Small intestine (tissue), 7 donors: Measurements from ENCODE around the gene IGSF21. TPM values are rescaled to one million over a fixed set of nuclear protein-coding genes. Genes with fewer than 3 reads are reported as not detected.

ENCODE experiments used
- DNase-seq, 2 donors: peaks; one replicate each; pipeline versions ENCODE4 v3.0.0 to v3.0.0-alpha.2; 2013
- FAIRE-seq: peaks from 2 replicates; lab custom pipeline; 2012; peaks lifted over from hg19 to GRCh38; lab: Jason Lieb, UNC
- H3K27ac ChIP-seq, 3 donors: one replicate each; pipeline ENCODE4 v1.5.1; 2013; ENCODE audit warnings: low read length in 2 of 3, mild to moderate bottlenecking in 2 of 3, control low read depth in 1 of 3, inconsistent platforms in 1 of 3, low read depth in 1 of 3, moderate library complexity in 1 of 3
- H3K27me3 ChIP-seq, 3 donors: one replicate each; pipeline ENCODE4 v1.6.1; 2013; ENCODE audit warnings: low read length in 3 of 3, inconsistent platforms in 1 of 3; ENCODE audit not compliant: control insufficient read depth in 3 of 3, insufficient read depth in 3 of 3
- H3K36me3 ChIP-seq, 3 donors: one replicate each; pipeline ENCODE4 v1.6.1; 2013; ENCODE audit warnings: low read length in 3 of 3, inconsistent platforms in 1 of 3, low read depth in 1 of 3, mild to moderate bottlenecking in 1 of 3, moderate library complexity in 1 of 3; ENCODE audit not compliant: control insufficient read depth in 3 of 3, insufficient read depth in 2 of 3
- H3K4me1 ChIP-seq, 3 donors: one replicate each; pipeline ENCODE4 v1.6.1; 2013; ENCODE audit warnings: low read length in 2 of 3, inconsistent platforms in 1 of 3, low read depth in 1 of 3, mild to moderate bottlenecking in 1 of 3, moderate library complexity in 1 of 3; ENCODE audit not compliant: control insufficient read depth in 3 of 3, insufficient read depth in 2 of 3
- H3K4me3 ChIP-seq, 3 donors: one replicate each; pipeline ENCODE4 v1.5.1; 2013; ENCODE audit warnings: low read length in 3 of 3, control low read depth in 1 of 3, inconsistent platforms in 1 of 3, low read depth in 1 of 3, mild to moderate bottlenecking in 1 of 3, moderate library complexity in 1 of 3
- H3K9me3 ChIP-seq, 2 donors: one replicate each; pipeline ENCODE4 v1.6.1; 2013; ENCODE audit warnings: low read depth in 1 of 2, low read length in 1 of 2; ENCODE audit not compliant: control insufficient read depth in 2 of 2, insufficient read depth in 1 of 2
- WGBS, 3 donors: extraction: QIAGEN DNeasy Blood & Tissue Kit; methylation state at CpG; one replicate each; pipeline ENCODE4 v1.1.7; 2013; 5-methylcytosine and 5-hydroxymethylcytosine counted together
- polyA plus RNA-seq, 4 donors: library from polyadenylated mRNA; stranded (reverse) in 3 of 4; unstranded in 1 of 4; fragments of 200-250 nt in 3 of 4; fragments of 120-200 nt in 1 of 4; gene quantifications; one replicate each; pipeline versions ENCODE4 v1.2.1 to v1.2.3, GENCODE V29; 2013
- donor health status: healthy with polysubstance abuse.
- donor health status: control.
- donor health status: control.
- donor health status: Bipolar disorder and iron deficiency.
- donor health status: healthy.

Gene IGSF21
- polyA plus RNA-seq, 4 donors, result 0.18 to 0.38 TPM; not detected in 2

DNA sequence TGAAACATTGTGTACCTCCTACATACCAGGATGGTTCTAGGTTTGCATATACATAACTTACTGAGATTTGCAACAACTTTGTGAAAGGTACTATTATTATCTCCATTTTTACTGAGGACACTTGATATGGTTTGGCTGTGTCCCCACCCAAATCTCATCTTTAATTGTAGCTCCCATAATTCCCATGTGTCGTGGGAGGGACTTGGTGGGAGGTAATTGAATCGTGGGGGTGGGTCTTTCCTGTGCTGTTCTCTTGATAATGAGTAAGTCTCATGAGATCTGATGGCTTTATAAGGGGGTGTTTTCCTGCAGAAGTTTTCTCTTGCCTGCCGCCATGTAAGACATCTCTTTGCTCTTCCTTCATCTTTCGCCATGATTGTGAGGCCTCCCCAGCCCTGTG is 40.1 kb downstream of the IGSF21 start:
- DNase-seq (no peak), FAIRE-seq (no peak)
- Histone ChIP-seq H3K36me3 (no peaks in the 10 kb centered on the region), H3K9me3 (no peaks in the 10 kb centered on the region), H3K27me3 (no peaks in the 10 kb centered on the region), H3K4me3 (no peak overlapping the region), H3K27ac (no peak overlapping the region), H3K4me1 (no peaks in the 10 kb centered on the region)
- 73 to 83% (median 76%) methylated on average over 4 of the region's 4 CpGs for WGBS, 3 donors

DNA sequence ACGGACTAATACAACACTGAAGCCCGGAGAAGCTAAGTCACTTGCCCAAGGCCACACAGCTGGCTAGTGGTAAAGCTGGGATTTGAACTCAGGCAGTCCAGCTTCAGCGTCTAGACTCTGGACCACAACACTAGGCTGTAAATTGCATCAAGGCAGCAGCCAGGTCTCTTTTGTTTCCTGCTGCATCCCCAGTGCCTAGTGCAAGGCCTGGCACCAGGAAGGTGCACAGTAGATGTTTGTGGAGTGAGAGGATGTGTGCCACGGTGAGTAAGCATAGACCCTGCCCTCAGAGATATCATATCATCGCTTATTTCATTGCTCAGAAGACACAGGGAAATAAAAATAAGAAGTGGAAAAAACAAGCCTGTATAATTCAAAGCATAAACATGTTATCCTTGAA is 40.9 kb downstream of the IGSF21 start:
- H3K36me3 ChIP-seq, result no peaks in the 10 kb centered on the region
- FAIRE-seq (no peak), DNase-seq (no peak)
- 54 to 74% (median 58%) methylated on average over 5 of the region's 5 CpGs for WGBS, 3 donors
- no peak overlapping the region for H3K4me3 ChIP-seq
- no peak overlapping the region for H3K27ac ChIP-seq
- H3K27me3 ChIP-seq, result no peaks in the 10 kb centered on the region
- H3K4me1 ChIP-seq, result no peaks in the 10 kb centered on the region
- no peaks in the 10 kb centered on the region for H3K9me3 ChIP-seq

GRCh38 chr1:18149027-18149641 is 41.5 kb downstream of the IGSF21 start:
- Histone ChIP-seq H3K9me3 (no peaks in the 10 kb centered on the region), H3K27ac (no peak overlapping the region), H3K4me3 (no peak overlapping the region), H3K36me3 (no peaks in the 10 kb centered on the region), H3K27me3 (no peaks in the 10 kb centered on the region), H3K4me1 (no peaks in the 10 kb centered on the region)
- FAIRE-seq (no peak), DNase-seq (no peak)
- WGBS, 3 donors, result 49 to 62% (median 61%) methylated on average over 19 of the region's 19 CpGs

GRCh38 chr1:18151436-18152122 is 44.0 kb downstream of the IGSF21 start:
- H3K27ac ChIP-seq, result no peak overlapping the region
- no peaks in the 10 kb centered on the region for H3K4me1 ChIP-seq
- no peak overlapping the region for H3K4me3 ChIP-seq
- DNase-seq (no peak), FAIRE-seq (no peak)
- H3K9me3 ChIP-seq, result no peaks in the 10 kb centered on the region
- no peaks in the 10 kb centered on the region for H3K27me3 ChIP-seq
- WGBS, 3 donors, result 60 to 62% (median 62%) methylated on average over 8 of the region's 8 CpGs
- no peaks in the 10 kb centered on the region for H3K36me3 ChIP-seq

DNA sequence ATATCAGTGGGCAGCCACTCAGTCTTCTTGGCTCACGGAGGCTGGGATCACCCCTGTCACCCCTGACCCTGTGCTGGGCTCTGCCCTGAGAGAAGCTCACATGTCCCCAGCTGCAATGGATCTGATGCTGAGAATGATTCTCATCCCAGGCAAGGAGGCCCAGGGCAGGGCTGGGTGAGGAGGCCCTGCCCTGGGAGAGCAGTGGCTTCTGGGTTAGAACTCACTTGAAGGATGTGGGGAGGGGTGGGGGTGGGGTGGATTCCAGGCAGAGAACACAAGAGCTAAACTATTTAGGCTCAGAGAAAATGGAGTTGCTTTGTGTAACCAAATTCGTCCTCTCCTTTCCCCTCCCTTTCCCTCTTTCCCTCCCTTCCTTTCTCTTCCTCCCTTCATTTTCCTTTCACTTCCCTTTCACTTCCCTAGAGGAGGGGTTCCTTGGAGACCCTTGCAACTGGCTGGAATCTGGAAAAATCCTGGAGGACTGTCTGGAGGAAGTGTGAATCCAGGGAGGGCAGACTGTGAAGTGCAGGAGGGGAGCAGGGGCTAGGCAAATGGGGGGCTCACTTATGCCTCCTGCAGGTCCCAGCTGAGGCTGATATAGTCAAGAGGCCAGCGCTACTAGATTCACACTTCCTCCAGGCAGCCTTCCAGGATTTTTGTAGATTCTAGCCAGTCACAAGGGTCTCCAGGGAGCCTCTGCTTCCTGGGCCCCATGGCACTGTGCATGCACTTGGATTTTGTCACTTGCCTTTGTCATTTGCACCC is 47.0 kb downstream of the IGSF21 start:
- no peaks in the 10 kb centered on the region for H3K9me3 ChIP-seq
- WGBS, 3 donors, result 36 to 64% (median 53%) methylated on average over 3 of the region's 3 CpGs
- H3K27me3 ChIP-seq, result no peaks in the 10 kb centered on the region
- no peaks in the 10 kb centered on the region for H3K4me1 ChIP-seq
- no peak for DNase-seq
- no peaks in the 10 kb centered on the region for H3K36me3 ChIP-seq
- no peak for FAIRE-seq
- H3K4me3 ChIP-seq, result no peak overlapping the region
- no peak overlapping the region for H3K27ac ChIP-seq

DNA sequence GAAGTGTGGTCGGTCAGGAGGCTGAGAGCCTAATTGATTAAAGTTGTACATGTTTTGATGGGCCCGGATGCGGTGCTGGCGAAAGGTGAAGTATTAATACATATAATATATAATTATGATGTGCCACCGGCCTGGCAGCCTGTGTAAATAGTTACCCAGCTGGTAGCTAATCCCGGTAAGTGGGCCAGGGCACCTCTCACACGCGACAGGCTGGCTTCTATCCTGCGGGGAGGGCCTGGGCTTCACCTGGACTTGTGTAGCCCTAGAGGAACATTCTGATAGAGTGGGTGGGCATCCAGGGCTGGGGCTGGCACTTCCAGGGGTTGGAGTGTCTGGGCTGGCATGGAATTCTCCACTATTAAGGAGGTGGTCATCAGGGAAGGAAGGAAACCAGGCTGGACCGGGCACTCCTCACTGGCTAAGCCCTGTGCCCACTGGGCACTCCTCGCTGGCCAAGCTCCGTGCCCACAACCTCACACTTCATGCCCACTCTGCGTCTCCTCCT is 48.3 kb downstream of the IGSF21 start:
- Histone ChIP-seq H3K4me3 (no peak overlapping the region), H3K36me3 (no peaks in the 10 kb centered on the region), H3K27ac (no peak overlapping the region), H3K9me3 (no peaks in the 10 kb centered on the region), H3K4me1 (no peaks in the 10 kb centered on the region), H3K27me3 (no peaks in the 10 kb centered on the region)
- FAIRE-seq (no peak), DNase-seq (no peak)
- 74 to 85% (median 78%) methylated on average over 12 to 13 of the region's 13 CpGs for WGBS, 3 donors

DNA sequence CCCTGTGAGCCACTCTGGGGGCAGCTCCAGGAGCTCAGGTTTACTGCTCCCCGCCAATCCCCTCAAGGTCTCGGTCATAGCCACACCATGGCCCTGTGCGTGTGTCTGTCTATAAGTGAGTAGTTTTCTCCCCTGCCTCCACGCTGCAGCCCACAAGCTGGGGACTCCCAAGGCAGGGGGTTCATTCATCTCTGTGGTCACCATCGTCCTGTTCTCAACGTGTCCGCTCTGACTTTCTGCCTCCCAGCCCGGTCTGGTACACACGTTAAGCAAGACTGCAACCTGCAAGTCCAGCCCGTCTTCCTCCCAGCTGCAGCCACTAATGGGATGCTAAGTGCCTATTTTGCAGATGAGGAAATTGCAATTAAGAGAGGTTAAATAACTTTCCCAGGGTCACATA is 49.8 kb downstream of the IGSF21 start:
- 71 to 79% (median 79%) methylated on average over 10 of the region's 10 CpGs for WGBS, 3 donors
- H3K27ac ChIP-seq, result no peak overlapping the region
- FAIRE-seq (no peak), DNase-seq (no peak)
- H3K4me1 ChIP-seq, result no peaks in the 10 kb centered on the region
- no peaks in the 10 kb centered on the region for H3K27me3 ChIP-seq
- no peaks in the 10 kb centered on the region for H3K36me3 ChIP-seq
- no peaks in the 10 kb centered on the region for H3K9me3 ChIP-seq
- H3K4me3 ChIP-seq, result no peak overlapping the region

DNA sequence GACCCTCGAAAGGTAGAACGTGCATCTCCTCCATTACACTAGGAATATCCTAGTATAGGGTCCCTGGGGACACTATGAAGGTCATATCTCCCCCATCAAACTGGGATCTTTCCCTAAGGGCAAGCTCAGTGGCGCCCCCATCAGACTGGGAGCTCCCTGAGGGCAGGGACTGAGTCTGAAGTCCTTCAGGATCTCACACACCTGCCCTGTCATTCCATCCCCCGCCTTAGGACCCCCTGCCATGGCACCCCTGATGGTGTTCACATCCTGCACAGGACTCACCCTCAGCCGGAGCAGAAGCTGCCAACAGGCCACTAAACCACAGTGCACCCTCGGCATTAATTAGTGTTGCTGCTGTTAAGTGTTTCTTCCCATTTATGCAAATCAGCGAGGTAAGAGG is 50.4 kb downstream of the IGSF21 start:
- FAIRE-seq, result no peak
- Histone ChIP-seq H3K36me3 (no peaks in the 10 kb centered on the region), H3K27me3 (no peaks in the 10 kb centered on the region), H3K4me1 (no peaks in the 10 kb centered on the region), H3K4me3 (no peak overlapping the region), H3K27ac (no peak overlapping the region), H3K9me3 (no peaks in the 10 kb centered on the region)
- WGBS, 3 donors, result 73 to 80% (median 76%) methylated on average over 7 of the region's 7 CpGs
- DNase-seq, result no peak
